ENCODE measurements around the gene RBBP8NL. TPM values are rescaled to one million over a fixed set of nuclear protein-coding genes. Genes with fewer than 3 reads are reported as not detected.

Gene RBBP8NL
- total RNA-seq, 5 donors from 2014 or later (not counting 1 experiment from before 2014, with no cell fraction given) = not detected

Other genes starting within 250 kb of the RBBP8NL start
- 10 to 100 TPM; 21.1 to 51.9 (median 44.1) TPM for gene MTG2, start 244.5 kb downstream of the RBBP8NL start, total RNA-seq
- not detected for gene HRH3, start 207.3 kb downstream of the RBBP8NL start, total RNA-seq
- gene OSBPL2, start 189.0 kb downstream of the RBBP8NL start, total RNA-seq = 10 to 100 TPM; 57.0 to 70.1 (median 63.0) TPM
- 10 to 100 TPM; 44.7 to 80.3 (median 72.9) TPM for gene ADRM1, start 124.5 kb downstream of the RBBP8NL start, total RNA-seq
- gene LAMA5, start 60.2 kb downstream of the RBBP8NL start, total RNA-seq = 1 to 10 TPM in 3 of 5 donors, under 1 TPM in 2; 0.48 to 4.3 (median 3.0) TPM
- gene RPS21, start 40.4 kb downstream of the RBBP8NL start, total RNA-seq = 1,000 to 10,000 TPM; 2,807 to 3,290 (median 3,085) TPM
- gene CABLES2, start 20.3 kb downstream of the RBBP8NL start, total RNA-seq = 1 to 10 TPM; 4.3 to 6.8 (median 5.6) TPM
- gene GATA5, start 48.5 kb upstream of the RBBP8NL start, total RNA-seq = not detected
- 1 to 10 TPM in 4 of 5 donors, under 1 TPM in 1; 0.98 to 7.2 (median 5.4) TPM for gene SLCO4A1, start 215.0 kb upstream of the RBBP8NL start, total RNA-seq

Measured in T-cell (primary cell).